Hematopoietic multipotent progenitor cell treated with erythropoietin and hydrocortisone succinate and interleukin-3 and kit ligand, for 6 days (in vitro differentiated cells): ENCODE results near the gene IFI27L1.
A peak's percentile ranks its signal among the peaks of the same experiment; 100 is the strongest.

Source experiments
- DNase-seq: peaks from one replicate; pipeline ENCODE4 v3.0.0-alpha.2; 2015

IFI27L1 gene

DNA sequence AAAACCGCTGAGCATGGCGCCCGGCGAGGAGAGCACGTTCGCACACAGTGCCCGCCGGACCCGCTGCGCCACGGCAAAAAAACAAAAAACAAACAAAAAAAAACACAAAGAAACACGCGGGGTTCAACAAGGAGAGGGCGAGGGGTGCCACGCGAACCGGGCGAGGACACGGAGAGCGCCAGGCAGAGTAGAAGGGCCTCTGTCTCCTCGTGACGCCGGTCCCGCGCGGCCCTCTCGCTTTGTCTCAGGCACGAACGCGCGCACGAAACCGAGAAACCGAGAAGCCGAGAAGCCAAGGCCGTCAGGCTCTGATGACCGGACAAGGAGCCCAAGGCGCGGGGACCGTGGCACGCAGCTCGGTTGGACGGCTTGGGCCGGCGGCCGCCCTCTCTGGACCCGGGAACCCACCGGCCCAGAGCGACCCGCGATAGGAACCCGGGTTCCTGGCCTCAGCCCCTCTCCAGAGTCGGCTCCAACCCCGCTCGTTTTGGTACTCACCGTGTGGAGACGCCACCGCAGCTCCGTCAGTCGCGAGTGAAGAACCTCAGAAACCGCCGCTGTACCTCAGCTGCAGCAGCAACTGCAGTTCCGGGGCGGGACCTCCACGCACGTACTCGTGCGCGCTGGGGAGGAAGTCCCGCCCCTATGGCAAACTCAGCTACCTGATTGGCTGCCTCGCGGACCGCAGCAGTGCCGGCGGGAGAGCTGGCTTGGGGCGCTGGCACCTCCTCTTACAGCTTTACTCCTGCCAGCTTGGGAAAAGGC lies at the start of gene IFI27L1, which contains the start of gene DDX24:
Gene IFI27L1 (plus strand): TSS at position 690 of the 765 bp plus-strand sequence. CDS start 15,628 bp downstream, outside the sequence.
Gene DDX24 (minus strand): TSS at position 582 of the 765 bp plus-strand sequence. CDS start 1,460 bp downstream, outside the sequence.
- DNase-seq, result peak; percentile 97

- DNase-seq, result no peak
Observed at GRCh38 chr14:94031883-94032279, 49.2 kb upstream of the IFI27L1 start.

GRCh38 chr14:94034886-94035285 lies 46.2 kb upstream of the IFI27L1 start:
- no peak for DNase-seq

DNA sequence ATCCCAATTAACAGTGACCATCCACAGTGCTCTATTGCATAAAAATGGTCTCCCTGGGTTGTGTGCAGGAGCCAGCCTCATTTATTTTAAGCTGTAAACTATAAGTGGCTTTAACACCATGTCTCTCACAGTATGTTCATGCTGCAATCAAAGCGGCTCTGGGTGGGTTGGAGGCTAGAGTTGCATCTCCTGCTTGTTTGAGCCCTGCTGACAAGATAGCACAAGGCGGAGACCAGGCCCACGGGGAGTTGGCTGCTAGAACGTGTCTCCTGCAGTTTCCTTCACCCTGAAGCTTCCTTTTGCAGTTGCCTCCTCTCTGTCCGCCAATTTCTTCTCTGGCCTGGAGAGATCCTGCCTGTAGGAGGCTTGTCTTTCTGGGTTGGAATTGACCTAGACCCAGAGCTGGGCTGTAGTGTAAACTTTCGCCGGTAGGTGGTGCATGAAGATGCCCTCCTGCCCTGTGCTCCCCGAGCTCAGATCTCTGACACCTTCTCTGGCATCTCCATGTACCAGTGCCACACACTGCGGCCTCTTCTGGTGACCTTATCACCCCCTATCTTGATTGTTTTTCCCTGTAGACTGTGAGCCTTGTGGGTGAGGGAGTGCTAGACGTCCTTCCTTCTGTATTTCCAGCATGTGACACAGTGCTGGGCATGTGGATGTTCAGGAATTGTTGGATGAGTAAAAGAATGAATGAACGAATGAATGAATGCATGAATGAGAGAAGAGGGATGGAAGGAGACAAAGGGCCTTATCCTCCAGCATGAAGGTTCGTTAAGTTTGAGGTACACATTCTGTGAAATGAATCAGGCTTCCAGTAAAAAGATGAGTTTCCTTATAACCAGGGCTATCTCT lies 44.6 kb upstream of the IFI27L1 start:
- peak; percentile 86 for DNase-seq

- no peak for DNase-seq
Observed at GRCh38 chr14:94037954-94038353, 43.2 kb upstream of the IFI27L1 start.

- no peak for DNase-seq
Observed at GRCh38 chr14:94038510-94038909, 42.6 kb upstream of the IFI27L1 start.

DNA sequence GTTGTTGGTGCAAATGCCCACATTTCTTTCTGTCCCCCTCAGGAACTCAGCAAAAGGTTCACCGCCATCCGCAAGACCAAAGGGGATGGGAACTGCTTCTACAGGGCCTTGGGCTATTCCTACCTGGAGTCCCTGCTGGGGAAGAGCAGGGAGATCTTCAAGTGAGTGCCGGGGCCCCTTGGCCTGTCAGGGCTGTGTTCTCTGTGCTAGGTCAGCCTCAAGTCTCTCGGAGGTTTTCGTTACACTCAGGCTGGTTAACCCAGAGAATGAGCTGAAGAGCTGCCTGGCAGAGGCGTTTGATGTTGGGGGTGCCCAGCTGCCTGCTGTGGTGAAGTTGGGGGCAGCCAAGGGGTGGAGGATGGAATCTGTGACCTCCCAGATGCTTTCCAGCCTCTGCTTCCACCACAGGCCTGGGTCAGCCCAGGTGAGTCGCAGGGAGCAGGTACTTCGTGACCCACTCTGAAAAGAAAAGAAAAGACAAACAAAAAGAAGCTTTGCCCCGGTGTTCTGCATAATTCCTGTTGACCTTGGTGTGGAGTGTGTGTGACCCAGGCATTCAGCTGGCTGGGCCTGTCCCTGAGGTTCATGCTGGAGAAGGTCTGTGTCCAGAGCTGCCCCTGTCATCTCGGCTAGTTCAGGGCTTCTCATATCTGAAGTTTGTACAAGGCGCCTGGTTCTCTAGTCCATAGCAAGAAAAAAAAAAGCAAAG lies 42.0 kb upstream of the IFI27L1 start:
- no peak for DNase-seq

DNA sequence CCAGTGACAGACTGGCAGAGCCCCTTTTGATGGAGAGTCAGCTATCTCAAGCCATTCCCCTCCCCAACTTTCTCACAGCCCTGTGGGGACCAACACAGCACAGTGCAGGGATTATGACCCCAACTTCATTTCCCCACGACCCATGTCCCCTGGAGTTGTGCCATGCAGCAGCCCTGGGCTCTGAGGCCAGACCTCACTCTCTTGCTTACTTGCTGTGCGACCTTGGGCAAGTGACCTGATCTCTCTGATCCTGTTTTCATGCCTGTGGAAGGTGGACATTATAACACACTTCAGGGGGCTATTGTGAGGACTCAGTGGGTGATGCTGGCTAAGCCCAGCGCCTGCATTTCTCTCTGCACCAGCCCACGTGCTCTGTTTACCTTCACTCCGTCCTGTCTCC lies 40.9 kb upstream of the IFI27L1 start:
- no peak for DNase-seq

DNA sequence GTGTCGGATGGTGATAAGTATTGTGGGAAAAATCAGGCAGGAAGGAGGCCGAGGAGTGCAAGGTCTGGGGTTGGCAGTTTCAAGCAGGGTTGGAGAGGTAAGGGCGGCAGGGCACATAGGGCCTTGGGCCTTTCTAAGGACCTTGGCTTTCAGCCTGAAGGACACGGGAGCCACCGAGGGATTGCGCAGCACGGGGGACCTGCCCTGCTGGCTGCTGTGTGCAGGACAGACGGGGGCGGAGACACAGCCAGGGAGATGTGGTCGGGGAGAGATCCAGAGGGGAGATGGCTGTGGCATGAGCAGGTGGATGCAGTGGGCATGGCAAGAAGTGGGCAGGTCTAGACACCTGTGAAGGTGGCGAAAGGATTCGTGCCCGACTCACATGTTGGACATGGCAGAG lies 40.3 kb upstream of the IFI27L1 start:
- DNase-seq, result no peak

DNA sequence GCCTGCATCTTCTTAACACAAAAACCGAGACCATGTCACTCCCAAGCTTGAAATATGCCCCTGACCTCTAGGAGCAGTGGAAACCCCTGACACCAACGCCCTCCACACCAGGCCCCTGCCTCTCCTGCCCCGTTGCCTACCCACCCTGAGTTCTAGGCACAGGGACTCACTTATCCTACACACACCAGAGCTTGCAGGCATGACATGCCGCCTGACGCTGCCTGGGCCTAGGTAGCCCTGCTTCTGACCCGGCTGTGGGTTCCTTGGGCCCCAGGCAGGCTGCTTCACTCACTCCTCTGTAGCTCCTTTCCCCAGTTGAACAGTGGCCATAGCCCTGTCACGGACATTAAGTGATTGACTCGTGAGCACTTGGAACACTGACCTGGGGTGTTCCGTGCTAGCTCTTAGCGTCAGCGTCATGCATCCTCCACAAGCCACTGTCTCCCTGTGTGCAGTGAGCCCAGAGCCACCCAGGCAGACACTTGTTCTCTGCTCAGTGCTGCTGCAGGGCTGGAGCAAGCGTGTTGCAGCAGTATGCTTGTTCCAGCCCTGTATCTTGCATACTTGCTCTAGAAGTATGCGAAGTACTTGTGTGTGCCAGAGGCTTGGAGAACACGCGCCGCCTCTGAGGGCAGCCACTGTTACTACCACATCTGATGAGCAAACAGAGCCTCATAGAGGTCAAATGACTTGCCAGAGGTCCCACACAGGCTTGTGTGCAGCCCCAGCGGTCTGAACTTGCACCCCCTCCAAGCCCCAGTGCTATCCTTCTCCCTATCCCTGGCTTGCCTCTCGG lies 39.4 kb upstream of the IFI27L1 start:
- no peak for DNase-seq

GRCh38 chr14:94042433-94043091 lies 38.5 kb upstream of the IFI27L1 start:
- no peak for DNase-seq

- DNase-seq, result no peak
Observed at GRCh38 chr14:94043111-94043755, 37.9 kb upstream of the IFI27L1 start.

DNA sequence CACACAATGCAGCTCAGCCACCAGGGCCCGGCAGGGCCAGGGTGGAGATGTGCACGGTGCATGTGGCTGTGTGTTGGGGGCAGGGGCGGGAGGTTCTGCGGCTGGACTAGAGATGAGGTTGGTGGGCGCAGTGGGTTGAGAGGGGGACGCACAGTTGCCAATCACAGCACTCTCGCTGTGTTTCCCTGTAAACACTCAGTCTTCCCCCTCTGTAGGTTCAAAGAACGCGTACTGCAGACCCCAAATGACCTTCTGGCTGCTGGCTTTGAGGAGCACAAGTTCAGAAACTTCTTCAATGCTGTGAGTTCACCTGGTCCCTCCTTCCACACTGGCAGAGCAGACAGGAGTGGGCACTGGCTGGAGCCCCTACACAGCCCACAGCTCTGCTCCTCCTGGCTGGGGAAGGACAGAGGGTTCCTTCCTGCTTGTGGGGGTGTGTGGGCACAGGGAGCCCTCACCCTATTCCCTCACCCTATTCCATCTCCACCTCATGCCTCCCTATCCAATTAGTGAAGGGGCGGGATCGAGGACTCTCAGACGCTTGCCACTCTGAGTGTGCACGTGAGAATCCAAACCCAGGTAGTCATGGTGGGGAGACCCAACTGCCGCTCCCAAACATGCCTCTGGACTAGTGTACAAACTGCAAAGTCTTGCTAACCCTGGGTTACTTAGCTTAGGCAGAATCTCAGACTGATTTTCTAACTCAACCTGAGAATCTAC lies 37.2 kb upstream of the IFI27L1 start:
- no peak for DNase-seq

- DNase-seq, result no peak
Observed at GRCh38 chr14:94044476-94045091, 36.5 kb upstream of the IFI27L1 start.

- DNase-seq, result no peak
Observed at GRCh38 chr14:94045101-94045500, 36.0 kb upstream of the IFI27L1 start.

- no peak for DNase-seq
Observed at GRCh38 chr14:94045563-94046345, 35.4 kb upstream of the IFI27L1 start.

DNA sequence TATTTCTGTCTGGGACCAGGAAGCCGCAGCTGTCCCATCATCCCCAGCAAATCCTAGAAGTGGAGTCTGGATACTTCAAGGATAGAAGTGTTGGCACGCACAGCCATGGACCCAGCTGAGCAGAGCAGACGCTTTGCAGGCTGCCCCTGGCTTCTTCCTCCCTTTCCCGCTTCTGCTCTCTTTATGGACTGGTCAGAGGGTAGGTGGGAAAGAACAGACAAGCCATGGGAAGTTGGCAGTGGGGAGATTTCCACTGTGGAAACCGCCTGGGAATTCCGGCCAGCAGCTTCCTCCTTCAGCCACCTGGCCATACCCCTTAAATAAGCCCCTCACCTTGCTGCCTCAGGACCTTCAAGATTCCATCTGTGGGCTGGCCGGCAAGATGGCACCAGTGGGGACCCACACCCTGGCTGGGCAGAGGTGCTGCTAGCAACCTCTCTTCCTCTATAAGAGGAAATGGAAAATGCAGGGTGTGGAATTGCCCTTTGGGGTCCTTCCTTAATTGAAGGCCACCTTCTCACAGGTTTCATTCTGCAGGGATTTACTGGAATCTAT lies 34.3 kb upstream of the IFI27L1 start:
- no peak for DNase-seq

DNA sequence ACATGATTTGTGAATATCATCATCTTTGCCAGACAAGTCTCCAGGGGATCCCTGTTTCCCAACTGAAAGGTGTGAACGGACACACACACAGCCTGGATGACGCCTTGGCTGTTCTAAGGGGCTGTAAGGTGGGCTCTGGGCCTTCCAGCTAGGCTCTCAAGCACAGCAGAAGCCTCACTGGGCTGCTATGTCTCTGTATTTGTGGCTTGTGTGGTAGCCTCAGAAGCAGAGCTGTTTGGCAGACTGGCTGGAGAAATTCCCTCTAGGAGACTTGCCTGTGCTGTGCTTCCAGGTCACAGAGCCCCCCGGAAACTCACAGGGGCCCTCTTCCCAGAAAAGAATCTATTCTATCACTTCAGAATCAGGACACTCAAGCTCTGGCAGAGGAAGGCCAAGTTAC lies 33.5 kb upstream of the IFI27L1 start:
- DNase-seq, result no peak
